HepG2 (cell line): ENCODE results near the gene VPS52. TPM values are rescaled to one million over a fixed set of nuclear protein-coding genes. Genes with fewer than 3 reads are reported as not detected.

Experiments
- AHDC1 ChIP-seq: sonication (generic); formaldehyde crosslinking; IDR thresholded peaks from 2 replicates; pipeline ENCODE4 v1.5.1; 2020; ENCODE audit warnings: mild to moderate bottlenecking, missing genetic modification reagents, borderline replicate concordance
- CENPT ChIP-seq: sonication (generic); formaldehyde crosslinking; IDR thresholded peaks from 2 replicates; pipeline ENCODE4 v1.8.0; 2022; ENCODE audit warnings: low read depth, mild to moderate bottlenecking, moderate library complexity, missing genetic modification reagents
- FOXM1 ChIP-seq: sonication (generic); formaldehyde crosslinking; IDR thresholded peaks from 2 replicates; pipeline ENCODE4 v1.5.0; 2020; ENCODE audit warnings: missing genetic modification reagents
- FOXO1 ChIP-seq: sonication (generic); formaldehyde crosslinking; IDR thresholded peaks from 2 replicates; pipeline ENCODE4 v1.4.0; 2020; ENCODE audit warnings: missing genetic modification reagents
- FOXO4 ChIP-seq: sonication (generic); formaldehyde crosslinking; conservative IDR thresholded peaks from 2 replicates; pipeline ENCODE4 v1.8.1; 2023; ENCODE audit warnings: missing genetic modification reagents
- KLF16 ChIP-seq, 2 experiments: sonication (generic) in 1 of 2; formaldehyde crosslinking in 1 of 2; IDR thresholded peaks; 2 replicates each; pipeline versions ENCODE4 v1.6.1 to v1.8.0; 2016 to 2023; ENCODE audit warnings: missing genetic modification reagents in 2 of 2, missing compliant biosample characterization in 1 of 2
- MTERF4 ChIP-seq: sonication (generic); formaldehyde crosslinking; IDR thresholded peaks from 2 replicates; pipeline ENCODE4 v1.8.0; 2023; ENCODE audit warnings: mild to moderate bottlenecking, missing genetic modification reagents
- NFKBIZ ChIP-seq: IDR thresholded peaks from 2 replicates; pipeline ENCODE4 v1.6.1; 2018; ENCODE audit warnings: missing genetic modification reagents, missing compliant biosample characterization
- RFX5 ChIP-seq: IDR thresholded peaks from 2 replicates; pipeline ENCODE4 v1.6.1; 2011; ENCODE audit warnings: low read depth, low read length, improper control_type of control experiment
- ZNF124 ChIP-seq: sonication (generic); formaldehyde crosslinking; IDR thresholded peaks from 2 replicates; pipeline ENCODE4 v1.4.0; 2020; ENCODE audit warnings: missing genetic modification reagents
- ZNF317 ChIP-seq: sonication (generic); formaldehyde crosslinking; IDR thresholded peaks from 2 replicates; pipeline ENCODE4 v1.5.0; 2020; ENCODE audit warnings: mild to moderate bottlenecking, missing genetic modification reagents
- ZNF549 ChIP-seq: sonication (generic); formaldehyde crosslinking; IDR thresholded peaks from 2 replicates; pipeline ENCODE4 v1.5.0; 2020; ENCODE audit warnings: missing genetic modification reagents
- ZNF839 ChIP-seq: sonication (generic); formaldehyde crosslinking; IDR thresholded peaks from 2 replicates; pipeline ENCODE4 v1.4.0; 2020; ENCODE audit warnings: missing genetic modification reagents, mild to moderate bottlenecking, borderline replicate concordance
- ZSCAN29 ChIP-seq: sonication (generic); formaldehyde crosslinking; conservative IDR thresholded peaks from 2 replicates; pipeline ENCODE4 v1.4.0; 2020; ENCODE audit warnings: mild to moderate bottlenecking, missing genetic modification reagents
- polyA plus RNA-seq, 8 experiments: library from polyadenylated mRNA; depleted of rRNA in 3 of 8; stranded (reverse) in 7 of 8; unstranded in 1 of 8; fragments of >200 nt; fragmentation: Illumina TruSeq in 4 of 8; extraction: Trizol in 4 of 8; gene quantifications; 2 replicates each; pipeline versions ENCODE4 v1.2.1 to v1.2.3, GENCODE V29; 2011 to 2016; ENCODE audit warnings: low read depth in 4 of 8, missing spikeins in 1 of 8, mixed read lengths in 1 of 8; ENCODE audit not compliant: insufficient read depth in 1 of 8
- total RNA-seq, 5 experiments: library from RNA; depleted of rRNA; stranded (reverse); fragments of >200 nt; fragmentation: Illumina TruSeq; extraction: Trizol; gene quantifications; 2 replicates each; pipeline ENCODE4 v1.2.3, GENCODE V29; 2016; ENCODE audit warnings: low read depth in 1 of 5
- TF ChIP-seq, protein P1 (sequence below): sonication (generic); formaldehyde crosslinking; IDR thresholded peaks from 2 replicates; pipeline ENCODE4 v1.5.1; 2020; ENCODE audit warnings: missing genetic modification reagents, mild to moderate bottlenecking, borderline replicate concordance
- TF ChIP-seq, protein P2 (sequence below): sonication (generic); formaldehyde crosslinking; IDR thresholded peaks from 2 replicates; pipeline ENCODE4 v1.4.0; 2020; ENCODE audit warnings: missing genetic modification reagents
- TF ChIP-seq, protein P3 (sequence below): sonication (generic); formaldehyde crosslinking; IDR thresholded peaks from 2 replicates; pipeline ENCODE4 v1.8.0; 2022; ENCODE audit warnings: mild to moderate bottlenecking, missing genetic modification reagents; ENCODE audit not compliant: insufficient replicate concordance

Gene VPS52
- total and polyA plus RNA-seq, 2 of the 13 experiments (the other 11 are each of a cell fraction or from before 2014, with no cell fraction given), result 48.9 to 85.5 TPM

GRCh38 chr6:33279971-33280511 lies 8.4 kb upstream of the VPS52 start (continued):
- no peak for TF ChIP-seq FOXM1 (CRISPR knock-in tag)
- TF ChIP-seq KLF16 (CRISPR knock-in tag; IDR thresholded peaks at IDR 0.05), result peak in 1 of 2 experiments; percentile 50; a peak in 1 of 4 replicates
- no peak for TF ChIP-seq CENPT (CRISPR knock-in tag)
- TF ChIP-seq MTERF4, result no peak
- no peak for TF ChIP-seq AHDC1 (CRISPR knock-in tag)
- no peak for TF ChIP-seq NFKBIZ (CRISPR knock-in tag)
- TF ChIP-seq RFX5, result no peak
- TF ChIP-seq, protein P1, sequence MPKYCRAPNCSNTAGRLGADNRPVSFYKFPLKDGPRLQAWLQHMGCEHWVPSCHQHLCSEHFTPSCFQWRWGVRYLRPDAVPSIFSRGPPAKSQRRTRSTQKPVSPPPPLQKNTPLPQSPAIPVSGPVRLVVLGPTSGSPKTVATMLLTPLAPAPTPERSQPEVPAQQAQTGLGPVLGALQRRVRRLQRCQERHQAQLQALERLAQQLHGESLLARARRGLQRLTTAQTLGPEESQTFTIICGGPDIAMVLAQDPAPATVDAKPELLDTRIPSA (CRISPR knock-in tag), result no peak
- TF ChIP-seq, protein P2, sequence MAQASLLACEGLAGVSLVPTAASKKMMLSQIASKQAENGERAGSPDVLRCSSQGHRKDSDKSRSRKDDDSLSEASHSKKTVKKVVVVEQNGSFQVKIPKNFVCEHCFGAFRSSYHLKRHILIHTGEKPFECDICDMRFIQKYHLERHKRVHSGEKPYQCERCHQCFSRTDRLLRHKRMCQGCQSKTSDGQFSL (CRISPR knock-in tag), result no peak
- no peak for TF ChIP-seq ZNF839 (CRISPR knock-in tag)
- TF ChIP-seq, protein P3, sequence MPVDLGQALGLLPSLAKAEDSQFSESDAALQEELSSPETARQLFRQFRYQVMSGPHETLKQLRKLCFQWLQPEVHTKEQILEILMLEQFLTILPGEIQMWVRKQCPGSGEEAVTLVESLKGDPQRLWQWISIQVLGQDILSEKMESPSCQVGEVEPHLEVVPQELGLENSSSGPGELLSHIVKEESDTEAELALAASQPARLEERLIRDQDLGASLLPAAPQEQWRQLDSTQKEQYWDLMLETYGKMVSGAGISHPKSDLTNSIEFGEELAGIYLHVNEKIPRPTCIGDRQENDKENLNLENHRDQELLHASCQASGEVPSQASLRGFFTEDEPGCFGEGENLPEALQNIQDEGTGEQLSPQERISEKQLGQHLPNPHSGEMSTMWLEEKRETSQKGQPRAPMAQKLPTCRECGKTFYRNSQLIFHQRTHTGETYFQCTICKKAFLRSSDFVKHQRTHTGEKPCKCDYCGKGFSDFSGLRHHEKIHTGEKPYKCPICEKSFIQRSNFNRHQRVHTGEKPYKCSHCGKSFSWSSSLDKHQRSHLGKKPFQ (CRISPR knock-in tag), result no peak
- TF ChIP-seq FOXO1 (CRISPR knock-in tag), result no peak
- no peak for TF ChIP-seq ZNF549 (CRISPR knock-in tag)
- peak; percentile 88; the same call in 1 of the 2 replicates for TF ChIP-seq FOXO4 (CRISPR knock-in tag)
- TF ChIP-seq ZNF317 (CRISPR knock-in tag), result no peak
- TF ChIP-seq ZNF124 (CRISPR knock-in tag), result 0 out of 2 replicates have a peak, but pooled peaks have one; percentile 41
- TF ChIP-seq ZSCAN29, result no peak
